Measurements from ENCODE around the gene MAVS.

GRCh38 chr20:3894796-3895195 lies 48.2 kb downstream of the MAVS start:
- no peak for TF ChIP-seq CTCF (IDR thresholded peaks at IDR 0.05)
- no peak for TF ChIP-seq POLR2A (IDR thresholded peaks at IDR 0.05)
- TF ChIP-seq POLR2AphosphoS5 (IDR thresholded peaks at IDR 0.05) = no peak

Data from transverse colon (tissue), 4 donors.